K562 (cell line): ENCODE measurements around the gene SLC25A26. TPM values are rescaled to one million over a fixed set of nuclear protein-coding genes. Genes with fewer than 3 reads are reported as not detected.

ENCODE experiments used
- ATAC-seq: fragments of 200-7000 bp; cut with Tn5 transposase; 3 replicates; pipeline ENCODE4 v1.9.1; 2020; ENCODE audit warnings: moderate library complexity
- BruUV-seq: library from RNA; stranded (reverse); fragments of 400-500 nt; replicated peaks from 2 replicates; lab custom pipeline; 2021; lab: Mats Ljungman, UMichigan
- CTCF ChIA-PET: fragments of 300-600 bp; formaldehyde crosslinking; extraction: SDS; loops from one replicate; lab custom pipeline; 2021; ENCODE audit warnings: low intra/inter-chr PET ratio; lab: Yijun Ruan, JAX
- POLR2A ChIA-PET: fragments of 300-600, 350-650 bp; sonication (Branson Sonifier 250); formaldehyde crosslinking; extraction: SDS; loops from one replicate; lab custom pipeline; 2021; ENCODE audit warnings: antibody characterized with exemption, inconsistent platforms; lab: Yijun Ruan, JAX
- DNase-seq, 4 experiments: peaks; one replicate each; pipeline versions ENCODE4 v3.0.0 to v3.0.0-alpha.2; 2011 to 2018; ENCODE audit warnings: low spot score in 3 of 4, mixed read lengths in 3 of 4; ENCODE audit errors: extremely low read depth in 1 of 4
- FAIRE-seq: peaks from 2 replicates; lab custom pipeline; 2011; peaks lifted over from hg19 to GRCh38; lab: Jason Lieb, UNC
- H2AFZ ChIP-seq: 2 replicates; pipeline ENCODE4 v1.6.0; 2011; ENCODE audit warnings: low read depth, low read length, control low read depth, inconsistent platforms
- H3K27ac ChIP-seq: fragments of 200-600 bp; 3 replicates; pipeline ENCODE4 v1.8.0; 2011; ENCODE audit warnings: low read depth, mild to moderate bottlenecking, control low read depth, inconsistent platforms, low read length, moderate library complexity, mixed read lengths; ENCODE audit errors: extremely low read depth
- H3K27me3 ChIP-seq, 2 experiments: fragments of 300-600 bp in 1 of 2; 2 replicates in 1 of 2; 3 replicates in 1 of 2; pipeline versions ENCODE4 v1.6.0 to v1.8.0; 2011; ENCODE audit warnings: inconsistent platforms in 2 of 2, low read length in 2 of 2, mild to moderate bottlenecking in 1 of 2, mixed read lengths in 1 of 2, moderate library complexity in 1 of 2; ENCODE audit not compliant: control insufficient read depth in 2 of 2, insufficient read depth in 2 of 2
- H3K36me3 ChIP-seq: fragments of 300-600 bp; 3 replicates; pipeline ENCODE4 v1.8.0; 2011; ENCODE audit warnings: mild to moderate bottlenecking, low read length, inconsistent platforms; ENCODE audit not compliant: control insufficient read depth, insufficient read depth
- H3K4me1 ChIP-seq, 2 experiments: fragments of 200-600 bp in 1 of 2; replicated peaks in 1 of 2; 2 replicates in 1 of 2; 3 replicates in 1 of 2; pipeline versions ENCODE4 v1.5.1 to v1.8.0; 2011; ENCODE audit warnings: inconsistent platforms in 2 of 2, low read length in 2 of 2, mild to moderate bottlenecking in 1 of 2, mixed read lengths in 1 of 2, moderate library complexity in 1 of 2; ENCODE audit not compliant: control insufficient read depth in 2 of 2, insufficient read depth in 2 of 2
- H3K4me2 ChIP-seq: 2 replicates; pipeline ENCODE4 v1.6.1; 2011; ENCODE audit warnings: low read length, control low read depth, inconsistent platforms, mixed read lengths; ENCODE audit not compliant: insufficient read depth
- H3K4me3 ChIP-seq: fragments of 200-600 bp; sonication (generic), shearing (Covaris generic); 2 replicates; pipeline ENCODE4 v1.5.1; 2016; ENCODE audit warnings: control low read depth, inconsistent platforms
- H3K79me2 ChIP-seq: fragments of 200-600 bp; 3 replicates; pipeline ENCODE4 v1.8.0; 2011; ENCODE audit warnings: low read length, inconsistent platforms; ENCODE audit not compliant: control insufficient read depth, insufficient read depth
- H3K9ac ChIP-seq, 2 experiments: 2 replicates each; pipeline versions ENCODE4 v1.6.0 to v1.6.1; 2011; ENCODE audit warnings: low read depth in 2 of 2, low read length in 2 of 2, control low read depth in 1 of 2, inconsistent platforms in 1 of 2, mild to moderate bottlenecking in 1 of 2, mixed read lengths in 1 of 2; ENCODE audit not compliant: insufficient read depth in 1 of 2
- H3K9me1 ChIP-seq: one replicate; pipeline ENCODE4 v1.6.0; 2011; ENCODE audit warnings: inconsistent platforms, mild to moderate bottlenecking, low read length, moderate library complexity; ENCODE audit not compliant: control insufficient read depth, insufficient read depth
- H3K9me3 ChIP-seq: replicated peaks from 2 replicates; pipeline ENCODE4 v1.5.1; 2011; ENCODE audit warnings: low read depth, low read length, inconsistent platforms; ENCODE audit not compliant: control insufficient read depth, insufficient read depth
- H4K20me1 ChIP-seq: replicated peaks from 2 replicates; pipeline ENCODE4 v1.6.1; 2011; ENCODE audit warnings: low read length, inconsistent platforms, mixed read lengths; ENCODE audit not compliant: control insufficient read depth, insufficient read depth
- MAZ ChIP-seq, 2 experiments: fragments of 450-650 bp in 1 of 2; sonication (generic) in 1 of 2; formaldehyde crosslinking; IDR thresholded peaks in 1 of 2; conservative IDR thresholded peaks in 1 of 2; 2 replicates each; pipeline versions ENCODE4 v1.4.0 to v1.5.0; 2020; ENCODE audit warnings: mild to moderate bottlenecking in 1 of 2, missing genetic modification reagents in 1 of 2
- NCOA4 ChIP-seq: fragments of 450-650 bp; IDR thresholded peaks from 2 replicates; pipeline ENCODE4 v1.6.1; 2018; ENCODE audit warnings: mild to moderate bottlenecking; ENCODE audit not compliant: partially characterized antibody
- PHF20 ChIP-seq: fragments of 450-650 bp; IDR thresholded peaks from 2 replicates; pipeline ENCODE4 v1.6.1; 2018; ENCODE audit not compliant: partially characterized antibody
- RAD51 ChIP-seq: fragments of 450-650 bp; IDR thresholded peaks from 2 replicates; pipeline ENCODE4 v1.7.1; 2016; ENCODE audit warnings: low read depth, mild to moderate bottlenecking, borderline replicate concordance
- SAP30 ChIP-seq: fragments of 200-600 bp; sonication (generic); IDR thresholded peaks from 2 replicates; pipeline ENCODE4 v1.6.1; 2012; ENCODE audit warnings: borderline replicate concordance, low read depth, mild to moderate bottlenecking, moderate library complexity, low read length, control low read depth, inconsistent platforms; ENCODE audit not compliant: insufficient read depth, poor library complexity, severe bottlenecking
- SIN3A ChIP-seq, 2 experiments: fragments of 150-350 bp in 1 of 2; IDR thresholded peaks; 2 replicates each; pipeline ENCODE4 v1.6.1; 2011 to 2016; ENCODE audit warnings: borderline replicate concordance in 2 of 2, low read depth in 2 of 2, low read length in 2 of 2, mild to moderate bottlenecking in 2 of 2, moderate library complexity in 2 of 2; ENCODE audit not compliant: control insufficient read depth in 1 of 2
- TCF15 ChIP-seq: fragments of 250-450 bp; sonication (Bioruptor Pico); IDR thresholded peaks from 2 replicates; pipeline ENCODE4 v1.8.0; 2022; ENCODE audit warnings: moderate library complexity, mild to moderate bottlenecking, inconsistent platforms
- YY1 ChIP-seq, 3 experiments: IDR thresholded peaks; 2 replicates each; pipeline ENCODE4 v1.6.1; 2011; ENCODE audit warnings: low read length in 2 of 3, mild to moderate bottlenecking in 2 of 3, moderate library complexity in 2 of 3, borderline replicate concordance in 1 of 3, control low read depth in 1 of 3, low read depth in 1 of 3; ENCODE audit not compliant: insufficient read depth in 3 of 3, insufficient replicate concordance in 2 of 3, control insufficient read depth in 1 of 3, insufficient read length in 1 of 3; ENCODE audit errors: extremely low read depth in 1 of 3
- ZFP30 ChIP-seq: fragments of 250-450 bp; sonication (Bioruptor Pico); IDR thresholded peaks from 2 replicates; pipeline ENCODE4 v1.8.0; 2022; ENCODE audit warnings: moderate library complexity, mild to moderate bottlenecking, inconsistent platforms, borderline replicate concordance
- ZNF184 ChIP-seq: sonication (generic); formaldehyde crosslinking; IDR thresholded peaks from 2 replicates; pipeline ENCODE4 v1.5.0; 2020; ENCODE audit warnings: missing genetic modification reagents
- ZNF398 ChIP-seq: fragments of 250-450 bp; sonication (Bioruptor Pico); IDR thresholded peaks from 2 replicates; pipeline ENCODE4 v1.8.0; 2021; ENCODE audit warnings: moderate library complexity, mild to moderate bottlenecking, inconsistent platforms
- ZNF707 ChIP-seq: fragments of 250-450 bp; sonication (Bioruptor Pico); conservative IDR thresholded peaks from 2 replicates; pipeline ENCODE4 v1.8.0; 2022; ENCODE audit warnings: inconsistent platforms, mild to moderate bottlenecking, moderate library complexity
- WGBS: fragments of 100-300 bp; shearing (Covaris generic); methylation state at CpG from one replicate; pipeline ENCODE4 v1.1.6; 2016; ENCODE audit warnings: low coverage, mixed read lengths; ENCODE audit not compliant: insufficient coverage; ENCODE audit errors: missing lambda C conversion rate; 5-methylcytosine and 5-hydroxymethylcytosine counted together
- in situ Hi-C: fragments of 300-500 bp; cut with MboI; formaldehyde crosslinking; loops from 4 replicates; pipeline ENCODE4 v1.15.0; 2018; ENCODE audit warnings: inconsistent platforms, mixed read lengths
- intact Hi-C: fragments of 100-400 bp; cut with micrococcal nuclease; formaldehyde crosslinking; loops from 2 replicates; pipeline ENCODE4 v1.14.2; 2022
- polyA plus RNA-seq, 8 experiments: library from polyadenylated mRNA; depleted of rRNA in 4 of 8; stranded (reverse) in 5 of 8; unstranded in 3 of 8; fragments of >200 nt; fragmentation: Nextera tagmentation in 2 of 8; fragmentation: Illumina TruSeq in 1 of 8; extraction: Ambion mirVana in 2 of 8; extraction: Trizol in 1 of 8; gene quantifications; 2 replicates each; pipeline versions ENCODE4 v1.2.1 to v1.2.3, GENCODE V29; 2011 to 2014; ENCODE audit warnings: inconsistent platforms in 1 of 8, missing spikeins in 1 of 8
- total RNA-seq, 7 experiments: library from RNA; depleted of rRNA in 6 of 7; stranded (reverse); fragments of >200 nt in 6 of 7; fragmentation: Illumina TruSeq in 2 of 7; extraction: Trizol in 2 of 7; gene quantifications; 2 replicates each; pipeline versions ENCODE4 v1.2.1 to v1.2.3, GENCODE V29; 2011 to 2021; ENCODE audit warnings: low replicate concordance in 1 of 7

Gene SLC25A26
- total and polyA plus RNA-seq, 9 of the 15 experiments (the other 6 are each of a cell fraction or from before 2014, with no cell fraction given), result 7.2 to 29.1 (median 12.6) TPM

- TF ChIP-seq ZFP30, result no peak
- TF ChIP-seq ZNF707, result no peak
- TF ChIP-seq MAZ (CRISPR knock-in tag; conservative IDR thresholded peaks at IDR 0.05 in 1 of 2, IDR thresholded peaks at IDR 0.05 in 1 of 2), result no peak
- no peak for TF ChIP-seq SAP30
- no peak for TF ChIP-seq SIN3A (IDR thresholded peaks at IDR 0.05; ENCODE audit: borderline replicate concordance in 2 of 2, control insufficient read depth in 1 of 2, low read depth in 2 of 2, low read length in 2 of 2)
- no peak for TF ChIP-seq YY1 (IDR thresholded peaks at IDR 0.05; ENCODE audit: borderline replicate concordance in 1 of 3, control insufficient read depth in 1 of 3, extremely low read depth in 1 of 3, insufficient read depth in 3 of 3, insufficient read length in 1 of 3, insufficient replicate concordance in 2 of 3, low read depth in 1 of 3, low read length in 2 of 3)
Measured at GRCh38 chr3:66177026-66177425, 43.8 kb upstream of the SLC25A26 start (continued).

- Histone ChIP-seq H3K79me2 (no peaks in the 10 kb centered on the region), H3K27ac (no peak overlapping the region), H3K4me2 (no peak overlapping the region), H4K20me1 (no peaks in the 10 kb centered on the region), H3K9me1 (no peaks in the 10 kb centered on the region), H3K9ac (no peak overlapping the region), H3K4me3 (no peak overlapping the region), H3K36me3 (no peaks in the 10 kb centered on the region), H3K4me1 (no peaks in the 10 kb centered on the region), H2AFZ (no peak overlapping the region), H3K9me3 (no peaks in the 10 kb centered on the region), H3K27me3 (peaks cover 0 to 5% of the 10 kb centered on the region in 2 experiments; a peak in 2 of 5 replicates)
- FAIRE-seq (no peak), ATAC-seq (no peak), DNase-seq (no peak)
- 0% methylated on average over 6 of the region's 6 CpGs for WGBS
- no TSS peak for BruUV-seq
- TF ChIP-seq ZNF184 (no peak), PHF20 (no peak), ZNF398 (CRISPR knock-in tag) (no peak), NCOA4 (no peak), RAD51 (no peak), TCF15 (CRISPR knock-in tag) (no peak)
- ChIA-PET POLR2A (no interaction called here), CTCF (no interaction called here)
- intact Hi-C loops, result no loop called here
- in situ Hi-C loops, result no loop called here
Measured at GRCh38 chr3:66178206-66178605, 42.6 kb upstream of the SLC25A26 start.
